ENCODE data around the gene LCP2. TPM values are rescaled to one million over a fixed set of nuclear protein-coding genes. Genes with fewer than 3 reads are reported as not detected.

The LCP2 gene
- total RNA-seq (10 to 100 TPM in 7 of 9 donors, 1 to 10 TPM in 2; 2.4 to 53.7 (median 18.7) TPM), polyA plus RNA-seq (10 to 100 TPM in 2 of 3 donors, 1 to 10 TPM in 1; 9.3 to 17.1 (median 13.9) TPM)
- long read RNA-seq, donor 1: 0 reads
- long read RNA-seq, donor 2: 0 reads
- long read RNA-seq, donor 3: 0 reads
- long read RNA-seq, donor 4, partial matches to known transcripts: 1 of 1 reads
- long read RNA-seq, donor 4, other reads (novel, unspliced or antisense): 0 of 1 reads
- long read RNA-seq, donor 5: 0 reads
- long read RNA-seq, donor 6, partial matches to known transcripts: 6 of 10 reads
- long read RNA-seq, donor 6, other reads (novel, unspliced or antisense): 4 of 10 reads
- long read RNA-seq, donor 7: 0 reads
- long read RNA-seq, donor 8: 0 reads
- long read RNA-seq, donor 9: 0 reads
- long read RNA-seq, donor 10: 0 reads

- intact Hi-C loops (cut with DNase I): no loop called here
- peaks cover 4 to 11% of the 10 kb centered on the region in 2 donors for H3K4me1 ChIP-seq (replicated peaks in 1 of 2)
- DNase-seq: peak in 1 of 7 donors; percentile 31
- peak within 1 kb of the TSS in 4 of 5 donors; percentile 34 to 87 (median 65) for H3K27ac ChIP-seq
- no peaks in the 10 kb centered on the region for H3K36me3 ChIP-seq (replicated peaks in 1 of 2)
- peak within 1 kb of the TSS in 1 of 4 donors; percentile 50 for H3K4me3 ChIP-seq
- no peak for TF ChIP-seq CTCF (IDR thresholded peaks at IDR 0.05)
- no peak for TF ChIP-seq POLR2A (IDR thresholded peaks at IDR 0.05)
- WGBS, 4 donors: 47 to 65% (median 54%) methylated on average over 6 to 10 of the region's 10 CpGs
- no peaks in the 10 kb centered on the region for H3K9me3 ChIP-seq (replicated peaks in 1 of 3)
- no peaks in the 10 kb centered on the region for H3K27me3 ChIP-seq
Observed at GRCh38 chr5:170297589-170298462, at the start of gene LCP2. TSS of gene LCP2 (minus strand) at chr5:170297777. CDS start at chr5:170297611, 166 bp downstream.

DNA sequence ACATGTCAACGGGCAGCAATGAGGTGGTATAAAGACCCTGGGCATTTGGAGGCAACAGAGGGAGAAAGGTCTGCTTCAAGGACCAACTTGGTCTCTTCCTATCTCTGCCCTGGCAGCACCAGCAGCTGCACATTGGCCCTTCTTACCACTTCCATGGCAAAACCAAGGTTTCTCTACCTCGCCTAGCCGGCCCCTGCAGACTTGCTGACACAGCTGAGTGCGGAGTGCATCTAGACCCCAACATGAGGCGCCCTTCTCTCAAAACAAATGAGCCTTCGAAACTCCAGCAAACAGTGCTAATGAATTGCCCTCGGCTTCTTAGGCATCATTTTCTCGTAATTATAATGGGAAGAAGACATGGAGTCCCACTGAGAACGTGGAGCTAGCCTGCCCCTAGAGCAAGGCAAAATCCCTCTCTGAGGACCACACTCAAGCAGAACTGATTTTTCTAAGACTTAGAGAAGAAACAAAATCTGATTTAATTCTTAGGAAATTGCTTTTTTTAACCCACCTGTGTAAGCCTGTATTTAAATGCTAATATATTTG is 49.5 kb upstream of the LCP2 start:
- H3K4me3 ChIP-seq: no peak overlapping the region
- no peak for TF ChIP-seq POLR2A (IDR thresholded peaks at IDR 0.05)
- TF ChIP-seq CTCF (IDR thresholded peaks at IDR 0.05): no peak
- intact Hi-C loops (cut with DNase I): no loop called here
- H3K4me1 ChIP-seq (replicated peaks in 1 of 2): no peaks in the 10 kb centered on the region
- H3K9me3 ChIP-seq (replicated peaks in 1 of 3): no peaks in the 10 kb centered on the region
- H3K36me3 ChIP-seq (replicated peaks in 1 of 2): no peaks in the 10 kb centered on the region
- no peak overlapping the region for H3K27ac ChIP-seq
- DNase-seq: no peak
- no peaks in the 10 kb centered on the region for H3K27me3 ChIP-seq
- 72 to 81% (median 76%) methylated on average over 9 of the region's 9 CpGs for WGBS, 4 donors

DNA sequence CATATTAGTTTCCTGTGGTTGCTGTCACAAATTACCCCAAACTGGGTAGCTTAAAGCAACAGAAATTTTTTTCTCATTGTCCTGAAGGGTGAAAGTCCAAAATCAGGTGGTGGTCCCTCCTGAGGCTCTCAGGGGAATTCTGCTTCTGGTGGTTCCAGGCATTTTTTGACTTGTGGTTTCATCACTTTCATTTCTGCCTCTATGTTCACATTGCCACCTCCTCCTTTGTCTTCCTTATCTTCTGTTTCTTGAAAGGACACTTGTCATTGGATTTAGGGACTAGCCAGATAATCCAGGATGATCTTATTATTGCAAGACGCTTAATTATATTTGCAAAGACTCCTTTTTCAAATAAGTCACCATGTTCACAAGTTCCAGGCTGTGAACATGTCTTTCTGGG is 48.4 kb upstream of the LCP2 start:
- 84 to 95% (median 90%) methylated on average over 1 of the region's 1 CpG for WGBS, 4 donors
- Histone ChIP-seq H3K27me3 (no peaks in the 10 kb centered on the region), H3K9me3 (replicated peaks in 1 of 3) (no peaks in the 10 kb centered on the region), H3K27ac (no peak overlapping the region), H3K4me3 (no peak overlapping the region), H3K36me3 (replicated peaks in 1 of 2) (no peaks in the 10 kb centered on the region), H3K4me1 (replicated peaks in 1 of 2) (no peaks in the 10 kb centered on the region)
- DNase-seq: no peak
- no peak for TF ChIP-seq CTCF (IDR thresholded peaks at IDR 0.05)
- TF ChIP-seq POLR2A (IDR thresholded peaks at IDR 0.05): no peak
- intact Hi-C loops (cut with DNase I): no loop called here

DNA sequence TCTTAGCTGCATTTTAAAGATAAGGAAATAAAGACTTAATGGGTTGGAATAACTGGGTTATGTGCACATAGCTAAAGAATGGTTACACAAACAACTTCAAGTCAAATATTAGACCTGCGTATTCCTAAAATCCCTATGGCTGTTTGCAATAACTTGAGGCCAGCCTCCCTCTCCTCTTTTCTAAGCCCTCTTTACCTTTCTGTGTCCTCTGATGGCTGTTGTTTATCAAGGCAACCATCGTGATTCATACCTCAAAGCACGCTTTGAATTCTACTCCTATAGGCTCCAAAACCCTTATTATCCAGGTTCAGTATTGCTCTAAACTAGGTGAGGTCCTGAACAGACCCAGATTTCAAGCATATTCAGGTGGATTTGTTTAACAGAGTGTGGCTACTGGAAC is 45.6 kb upstream of the LCP2 start:
- H3K4me3 ChIP-seq: no peak overlapping the region
- TF ChIP-seq CTCF (IDR thresholded peaks at IDR 0.05): no peak
- TF ChIP-seq POLR2A (IDR thresholded peaks at IDR 0.05): no peak

More for the DNA sequence above, 45.6 kb upstream of the LCP2 start:
- Histone ChIP-seq H3K36me3 (replicated peaks in 1 of 2) (no peaks in the 10 kb centered on the region), H3K4me1 (replicated peaks in 1 of 2) (no peaks in the 10 kb centered on the region), H3K9me3 (replicated peaks in 1 of 3) (no peaks in the 10 kb centered on the region), H3K27me3 (no peaks in the 10 kb centered on the region), H3K27ac (no peak overlapping the region)
- WGBS, 4 donors: 74 to 91% (median 89%) methylated on average over 3 of the region's 3 CpGs
- no peak for DNase-seq
- intact Hi-C loops (cut with DNase I): no loop called here

Measured in adrenal gland (tissue), 19 donors.